GM18517 (cell line): Measurements from ENCODE around the gene GTSE1.

Experiments
- ATAC-seq: cut with Tn5 transposase; IDR thresholded peaks from one replicate; pipeline ENCODE4 v1.9.1; 2021; ENCODE audit warnings: mild to moderate bottlenecking, moderate library complexity; ENCODE audit not compliant: unreplicated experiment

Gene GTSE1

GRCh38 chr22:46351131-46351735, 54.6 kb downstream of the GTSE1 start:
- no peak for ATAC-seq

GRCh38 chr22:46351767-46352166, 55.1 kb downstream of the GTSE1 start:
- ATAC-seq = no peak

GRCh38 chr22:46352276-46352675, 55.6 kb downstream of the GTSE1 start:
- ATAC-seq = no peak

GRCh38 chr22:46352691-46353386, 56.2 kb downstream of the GTSE1 start:
- ATAC-seq = no peak

GRCh38 chr22:46353483-46354105, 56.9 kb downstream of the GTSE1 start:
- ATAC-seq = no peak

- no peak for ATAC-seq
Measured at GRCh38 chr22:46354176-46354992, 57.7 kb downstream of the GTSE1 start.

GRCh38 chr22:46354993-46355305, 58.3 kb downstream of the GTSE1 start:
- no peak for ATAC-seq

- ATAC-seq = no peak
Measured at GRCh38 chr22:46355369-46355995, 58.8 kb downstream of the GTSE1 start.

GRCh38 chr22:46355996-46356471, 59.4 kb downstream of the GTSE1 start:
- ATAC-seq = no peak

- ATAC-seq = no peak
Measured at GRCh38 chr22:46356496-46357480, 60.1 kb downstream of the GTSE1 start.

- ATAC-seq = no peak
Measured at GRCh38 chr22:46357711-46358520, 61.2 kb downstream of the GTSE1 start.

- no peak for ATAC-seq
Measured at GRCh38 chr22:46358766-46359165, 62.1 kb downstream of the GTSE1 start.

- no peak for ATAC-seq
Measured at GRCh38 chr22:46359362-46359761, 62.7 kb downstream of the GTSE1 start.

GRCh38 chr22:46360097-46360496, 63.4 kb downstream of the GTSE1 start:
- ATAC-seq = no peak

- no peak for ATAC-seq
Measured at GRCh38 chr22:46360891-46361290, 64.2 kb downstream of the GTSE1 start.

GRCh38 chr22:46361826-46362202, 65.1 kb downstream of the GTSE1 start:
- no peak for ATAC-seq

- no peak for ATAC-seq
Measured at GRCh38 chr22:46362203-46362933, 65.7 kb downstream of the GTSE1 start.

GRCh38 chr22:46362934-46363515, 66.4 kb downstream of the GTSE1 start:
- ATAC-seq = no peak
